Measurements from ENCODE around the gene FOXL2.

The FOXL2 gene

GRCh38 chr3:138975351-138975750 is 28.4 kb upstream of the FOXL2 start:
- Histone ChIP-seq H4K20me1 (ENCODE audit: insufficient read depth, low read length) (no peaks in the 10 kb centered on the region), H3K27ac (ENCODE audit: low read depth, low read length, poor library complexity, severe bottlenecking) (no peak overlapping the region), H3K4me1 (ENCODE audit: insufficient read depth, low read length, severe bottlenecking) (no peaks in the 10 kb centered on the region), H3K4me3 (ENCODE audit: low read depth, low read length, poor library complexity, severe bottlenecking) (no peak overlapping the region), H3K9me3 (ENCODE audit: low read length) (no peaks in the 10 kb centered on the region), H3K79me2 (ENCODE audit: insufficient read depth, low read length) (no peaks in the 10 kb centered on the region), H3K9ac (ENCODE audit: low read length) (no peak overlapping the region), H2AFZ (ENCODE audit: low read length) (no peak overlapping the region), H3K4me2 (ENCODE audit: low read length) (no peak overlapping the region), H3K9me2 (ENCODE audit: low read depth, low read length) (no peaks in the 10 kb centered on the region), H3K27me3 (ENCODE audit: insufficient read depth, low read length) (no peaks in the 10 kb centered on the region), H3F3A (ENCODE audit: insufficient read depth, low read length) (no peaks in the 10 kb centered on the region), H3K36me3 (ENCODE audit: insufficient read depth, low read length) (no peaks in the 10 kb centered on the region)
- no peak for TF ChIP-seq EZH2 (IDR thresholded peaks at IDR 0.05; ENCODE audit: borderline replicate concordance, low read length)
- TF ChIP-seq, protein P1, sequence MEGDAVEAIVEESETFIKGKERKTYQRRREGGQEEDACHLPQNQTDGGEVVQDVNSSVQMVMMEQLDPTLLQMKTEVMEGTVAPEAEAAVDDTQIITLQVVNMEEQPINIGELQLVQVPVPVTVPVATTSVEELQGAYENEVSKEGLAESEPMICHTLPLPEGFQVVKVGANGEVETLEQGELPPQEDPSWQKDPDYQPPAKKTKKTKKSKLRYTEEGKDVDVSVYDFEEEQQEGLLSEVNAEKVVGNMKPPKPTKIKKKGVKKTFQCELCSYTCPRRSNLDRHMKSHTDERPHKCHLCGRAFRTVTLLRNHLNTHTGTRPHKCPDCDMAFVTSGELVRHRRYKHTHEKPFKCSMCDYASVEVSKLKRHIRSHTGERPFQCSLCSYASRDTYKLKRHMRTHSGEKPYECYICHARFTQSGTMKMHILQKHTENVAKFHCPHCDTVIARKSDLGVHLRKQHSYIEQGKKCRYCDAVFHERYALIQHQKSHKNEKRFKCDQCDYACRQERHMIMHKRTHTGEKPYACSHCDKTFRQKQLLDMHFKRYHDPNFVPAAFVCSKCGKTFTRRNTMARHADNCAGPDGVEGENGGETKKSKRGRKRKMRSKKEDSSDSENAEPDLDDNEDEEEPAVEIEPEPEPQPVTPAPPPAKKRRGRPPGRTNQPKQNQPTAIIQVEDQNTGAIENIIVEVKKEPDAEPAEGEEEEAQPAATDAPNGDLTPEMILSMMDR (IDR thresholded peaks at IDR 0.05; ENCODE audit: low read length), result no peak

DNA sequence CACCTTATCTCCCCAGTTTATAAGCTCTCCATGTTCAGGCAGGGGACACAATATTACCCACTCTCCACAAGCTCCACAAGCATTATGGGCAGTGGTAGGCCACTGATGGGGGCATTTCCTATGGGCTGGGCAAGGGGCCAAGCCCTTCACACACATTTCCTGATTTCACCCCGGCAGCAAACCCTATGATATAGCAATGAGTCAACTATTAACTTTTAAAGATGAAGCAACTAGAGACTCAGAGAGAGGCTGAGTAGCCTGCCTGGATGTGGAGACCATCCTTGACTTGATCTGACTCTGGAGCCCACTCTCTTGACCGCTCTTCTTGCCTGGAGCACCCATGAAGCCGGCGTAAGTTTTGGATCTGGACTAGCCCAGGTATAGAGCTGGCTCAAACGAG is 27.5 kb upstream of the FOXL2 start:
- H3K27me3 ChIP-seq (ENCODE audit: insufficient read depth, low read length), result no peaks in the 10 kb centered on the region
- no peak overlapping the region for H3K9ac ChIP-seq (ENCODE audit: low read length)
- no peak for TF ChIP-seq EZH2 (IDR thresholded peaks at IDR 0.05; ENCODE audit: borderline replicate concordance, low read length)
- TF ChIP-seq, protein P1 (IDR thresholded peaks at IDR 0.05; ENCODE audit: low read length), result no peak

DNA sequence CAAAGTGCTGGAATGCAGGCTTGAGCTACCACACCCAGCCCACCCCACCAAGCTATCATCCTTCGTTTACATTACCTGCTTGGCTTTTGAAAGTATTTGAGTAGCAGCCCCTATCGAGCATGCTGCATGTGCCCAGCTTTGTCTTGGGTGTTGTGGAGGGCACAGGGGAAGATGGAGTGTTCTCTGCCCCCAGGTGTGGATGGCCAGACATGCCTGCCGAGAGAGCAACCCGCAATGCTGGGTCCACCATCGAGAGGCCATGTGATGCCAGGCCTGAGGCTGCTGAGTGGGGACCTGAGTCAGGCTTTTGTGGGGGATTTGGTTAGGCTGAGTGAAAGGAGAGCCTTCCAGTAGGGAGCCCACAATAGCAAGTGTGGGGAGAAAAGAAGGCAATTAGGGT is 26.0 kb upstream of the FOXL2 start:
- TF ChIP-seq, protein P1 (IDR thresholded peaks at IDR 0.05; ENCODE audit: low read length), result no peak
- TF ChIP-seq EZH2 (IDR thresholded peaks at IDR 0.05; ENCODE audit: borderline replicate concordance, low read length), result no peak
- H3K9ac ChIP-seq (ENCODE audit: low read length), result no peak overlapping the region
- no peak overlapping the region for H2AFZ ChIP-seq (ENCODE audit: low read length)

More for the DNA sequence above, 27.5 kb upstream of the FOXL2 start:
- H3K4me3 ChIP-seq (ENCODE audit: low read depth, low read length, poor library complexity, severe bottlenecking), result no peak overlapping the region
- H2AFZ ChIP-seq (ENCODE audit: low read length), result no peak overlapping the region
- H3K27ac ChIP-seq (ENCODE audit: low read depth, low read length, poor library complexity, severe bottlenecking), result no peak overlapping the region
- no peaks in the 10 kb centered on the region for H4K20me1 ChIP-seq (ENCODE audit: insufficient read depth, low read length)
- no peaks in the 10 kb centered on the region for H3K9me2 ChIP-seq (ENCODE audit: low read depth, low read length)
- no peaks in the 10 kb centered on the region for H3K79me2 ChIP-seq (ENCODE audit: insufficient read depth, low read length)
- no peaks in the 10 kb centered on the region for H3K9me3 ChIP-seq (ENCODE audit: low read length)
- no peaks in the 10 kb centered on the region for H3K36me3 ChIP-seq (ENCODE audit: insufficient read depth, low read length)
- H3F3A ChIP-seq (ENCODE audit: insufficient read depth, low read length), result no peaks in the 10 kb centered on the region
- no peaks in the 10 kb centered on the region for H3K4me1 ChIP-seq (ENCODE audit: insufficient read depth, low read length, severe bottlenecking)
- no peak overlapping the region for H3K4me2 ChIP-seq (ENCODE audit: low read length)

More for the DNA sequence above, 26.0 kb upstream of the FOXL2 start:
- Histone ChIP-seq H3K9me3 (ENCODE audit: low read length) (no peaks in the 10 kb centered on the region), H3K79me2 (ENCODE audit: insufficient read depth, low read length) (no peaks in the 10 kb centered on the region), H3K4me1 (ENCODE audit: insufficient read depth, low read length, severe bottlenecking) (no peaks in the 10 kb centered on the region), H4K20me1 (ENCODE audit: insufficient read depth, low read length) (no peaks in the 10 kb centered on the region), H3K27me3 (ENCODE audit: insufficient read depth, low read length) (no peaks in the 10 kb centered on the region), H3K4me3 (ENCODE audit: low read depth, low read length, poor library complexity, severe bottlenecking) (no peak overlapping the region), H3F3A (ENCODE audit: insufficient read depth, low read length) (no peaks in the 10 kb centered on the region), H3K36me3 (ENCODE audit: insufficient read depth, low read length) (no peaks in the 10 kb centered on the region), H3K4me2 (ENCODE audit: low read length) (no peak overlapping the region), H3K27ac (ENCODE audit: low read depth, low read length, poor library complexity, severe bottlenecking) (no peak overlapping the region), H3K9me2 (ENCODE audit: low read depth, low read length) (no peaks in the 10 kb centered on the region)
